HEK293 (cell line): ENCODE measurements around the gene FZD1.
A peak's percentile ranks its signal among the peaks of the same experiment; 100 is the strongest.

Experiments used
- CTCF ChIP-seq: fragments of 450-650 bp; formaldehyde crosslinking; IDR thresholded peaks from 2 replicates; pipeline ENCODE4 v1.5.1; 2016; ENCODE audit warnings: missing biosample characterization, missing genetic modification characterization
- KLF16 ChIP-seq: fragments of 450-650 bp; formaldehyde crosslinking; IDR thresholded peaks from 2 replicates; pipeline ENCODE4 v1.5.1; 2017; ENCODE audit warnings: missing biosample characterization, missing genetic modification characterization
- OSR2 ChIP-seq: fragments of 450-650 bp; formaldehyde crosslinking; IDR thresholded peaks from 2 replicates; pipeline ENCODE4 v1.5.1; 2016; ENCODE audit warnings: missing biosample characterization, missing genetic modification characterization
- ZBTB7A ChIP-seq: fragments of 450-650 bp; formaldehyde crosslinking; IDR thresholded peaks from 2 replicates; pipeline ENCODE4 v1.5.1; 2016; ENCODE audit warnings: low read depth, missing biosample characterization, missing genetic modification characterization
- ZFHX2 ChIP-seq: fragments of 450-650 bp; formaldehyde crosslinking; conservative IDR thresholded peaks from 2 replicates; pipeline ENCODE4 v1.5.1; 2016; ENCODE audit warnings: missing biosample characterization, missing genetic modification characterization
- ZNF132 ChIP-seq: fragments of 450-650 bp; formaldehyde crosslinking; IDR thresholded peaks from 2 replicates; pipeline ENCODE4 v1.5.1; 2017; ENCODE audit warnings: missing biosample characterization, missing genetic modification characterization, borderline replicate concordance
- ZNF140 ChIP-seq: fragments of 450-650 bp; formaldehyde crosslinking; IDR thresholded peaks from 2 replicates; pipeline ENCODE4 v1.5.1; 2016; ENCODE audit warnings: missing biosample characterization, missing genetic modification characterization
- ZNF626 ChIP-seq: fragments of 450-650 bp; sonication (Bioruptor Pico); formaldehyde crosslinking; IDR thresholded peaks from 2 replicates; pipeline ENCODE4 v1.5.1; 2018; ENCODE audit warnings: missing biosample characterization, missing genetic modification characterization, inconsistent platforms
- ZNF707 ChIP-seq: fragments of 450-650 bp; formaldehyde crosslinking; IDR thresholded peaks from 2 replicates; pipeline ENCODE4 v1.5.1; 2016; ENCODE audit warnings: missing biosample characterization, missing genetic modification characterization
- TF ChIP-seq, protein P1 (sequence below): fragments of 450-650 bp; formaldehyde crosslinking; IDR thresholded peaks from 2 replicates; pipeline ENCODE4 v1.5.1; 2016; ENCODE audit warnings: missing biosample characterization, missing genetic modification characterization, low read depth
- TF ChIP-seq, protein P2 (sequence below): sonication (generic); formaldehyde crosslinking; IDR thresholded peaks from 2 replicates; pipeline ENCODE4 v1.8.1; 2022; ENCODE audit warnings: mild to moderate bottlenecking, moderate library complexity, missing genetic modification reagents

DNA sequence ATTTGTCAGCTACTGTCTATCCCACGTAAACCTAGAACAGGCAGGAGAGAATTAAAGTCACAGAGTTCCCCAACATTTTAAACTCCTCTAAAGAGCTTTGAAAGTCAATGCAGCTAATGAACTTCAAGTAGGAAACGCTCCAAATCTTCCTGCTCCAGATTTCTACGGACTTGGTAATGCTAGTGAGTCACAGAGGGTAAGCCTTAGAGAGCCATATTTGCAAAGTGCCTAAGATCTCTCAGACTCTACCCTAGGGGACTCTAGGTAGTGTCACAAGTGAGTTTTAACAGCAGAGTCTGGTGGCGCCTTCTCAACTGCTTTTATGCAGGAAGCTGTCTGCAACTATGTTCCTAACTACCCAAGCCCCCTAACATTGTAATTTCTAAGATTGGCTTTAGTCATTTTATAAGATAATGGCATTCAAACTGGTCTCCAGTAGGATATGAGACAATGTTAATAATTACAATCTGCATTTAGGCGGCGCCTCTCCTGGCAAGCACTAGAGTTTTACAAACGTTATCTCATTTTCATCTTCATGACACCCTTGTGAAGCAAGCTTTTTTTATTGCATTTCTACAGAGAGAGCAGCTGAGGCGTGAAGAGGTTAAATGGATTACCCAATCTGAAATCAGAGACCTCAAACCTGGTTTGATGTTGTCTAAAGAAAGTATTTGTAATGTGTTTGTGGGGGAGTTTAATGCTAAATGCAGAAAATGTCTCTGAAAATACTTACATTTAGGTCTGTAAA is 22.0 kb upstream of the FZD1 start:
- no peak for TF ChIP-seq CTCF (tag by site-specific recombination)
- TF ChIP-seq ZNF626 (tag by site-specific recombination): no peak
- no peak for TF ChIP-seq ZFHX2 (tag by site-specific recombination)
- TF ChIP-seq ZNF707 (tag by site-specific recombination): no peak
- no peak for TF ChIP-seq ZNF132 (tag by site-specific recombination)
- no peak for TF ChIP-seq ZNF140 (tag by site-specific recombination)
- TF ChIP-seq, protein P1, sequence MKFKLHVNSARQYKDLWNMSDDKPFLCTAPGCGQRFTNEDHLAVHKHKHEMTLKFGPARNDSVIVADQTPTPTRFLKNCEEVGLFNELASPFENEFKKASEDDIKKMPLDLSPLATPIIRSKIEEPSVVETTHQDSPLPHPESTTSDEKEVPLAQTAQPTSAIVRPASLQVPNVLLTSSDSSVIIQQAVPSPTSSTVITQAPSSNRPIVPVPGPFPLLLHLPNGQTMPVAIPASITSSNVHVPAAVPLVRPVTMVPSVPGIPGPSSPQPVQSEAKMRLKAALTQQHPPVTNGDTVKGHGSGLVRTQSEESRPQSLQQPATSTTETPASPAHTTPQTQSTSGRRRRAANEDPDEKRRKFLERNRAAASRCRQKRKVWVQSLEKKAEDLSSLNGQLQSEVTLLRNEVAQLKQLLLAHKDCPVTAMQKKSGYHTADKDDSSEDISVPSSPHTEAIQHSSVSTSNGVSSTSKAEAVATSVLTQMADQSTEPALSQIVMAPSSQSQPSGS (tag by site-specific recombination): no peak
- no peak for TF ChIP-seq KLF16
- TF ChIP-seq ZBTB7A (tag by site-specific recombination): no peak
- peak; percentile 77 for TF ChIP-seq OSR2
- TF ChIP-seq, protein P2, sequence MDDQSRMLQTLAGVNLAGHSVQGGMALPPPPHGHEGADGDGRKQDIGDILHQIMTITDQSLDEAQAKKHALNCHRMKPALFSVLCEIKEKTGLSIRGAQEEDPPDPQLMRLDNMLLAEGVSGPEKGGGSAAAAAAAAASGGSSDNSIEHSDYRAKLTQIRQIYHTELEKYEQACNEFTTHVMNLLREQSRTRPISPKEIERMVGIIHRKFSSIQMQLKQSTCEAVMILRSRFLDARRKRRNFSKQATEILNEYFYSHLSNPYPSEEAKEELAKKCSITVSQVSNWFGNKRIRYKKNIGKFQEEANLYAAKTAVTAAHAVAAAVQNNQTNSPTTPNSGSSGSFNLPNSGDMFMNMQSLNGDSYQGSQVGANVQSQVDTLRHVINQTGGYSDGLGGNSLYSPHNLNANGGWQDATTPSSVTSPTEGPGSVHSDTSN (CRISPR knock-in tag): no peak
